ENCODE measurements around the gene SLC1A5. TPM values are rescaled to one million over a fixed set of nuclear protein-coding genes. Genes with fewer than 3 reads are reported as not detected.

SLC1A5 gene
- total RNA-seq, 1 experiment from 2014 or later: 284 TPM

DNA sequence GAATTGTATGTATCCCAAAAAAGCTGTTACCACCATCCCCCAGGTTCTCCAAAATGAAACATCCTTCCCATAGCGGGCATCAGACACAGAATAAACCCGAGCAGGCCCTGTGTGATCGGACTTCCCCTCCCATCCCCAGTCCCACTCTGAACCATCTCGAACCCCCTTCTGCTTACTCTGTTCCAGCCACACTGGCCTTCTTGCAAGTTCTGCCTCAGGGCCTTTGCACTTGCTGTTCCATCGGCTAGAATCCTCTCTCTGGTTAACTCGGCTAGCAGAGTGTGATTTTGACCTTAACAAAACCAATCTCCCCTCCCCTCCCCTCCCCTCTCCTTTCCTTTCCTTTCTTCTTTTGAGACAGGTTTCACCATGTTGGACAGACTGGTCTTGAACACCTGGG, 46.6 kb upstream of the SLC1A5 start:
- BruUV-seq (replicated peaks): no TSS peak
- Histone ChIP-seq H3K27me3 (ENCODE audit: insufficient read depth, low read length) (no peaks in the 10 kb centered on the region), H4K20me1 (ENCODE audit: insufficient read depth) (no peaks in the 10 kb centered on the region), H3K79me2 (ENCODE audit: insufficient read depth, low read length) (peaks cover 8% of the 10 kb centered on the region), H3K36me3 (ENCODE audit: control insufficient read depth in 1 of 2, insufficient read depth in 2 of 2, low read length in 2 of 2) (peaks cover 12 to 18% of the 10 kb centered on the region in 2 experiments), H3K9ac (ENCODE audit: low read length) (no peak overlapping the region), H3K9me2 (ENCODE audit: insufficient read depth) (no peaks in the 10 kb centered on the region), H3K4me3 (replicated peaks in 1 of 2; ENCODE audit: low read depth in 1 of 2, low read length in 2 of 2) (no peak overlapping the region), H2AFZ (ENCODE audit: low read depth, low read length, poor library complexity, severe bottlenecking) (no peak overlapping the region), H3K4me2 (ENCODE audit: low read length) (no peak overlapping the region), H3K27ac (ENCODE audit: low read depth, low read length) (no peak overlapping the region), H3K9me3 (ENCODE audit: control insufficient read depth in 1 of 2, insufficient read depth in 1 of 2, low read depth in 1 of 2, low read length in 2 of 2) (no peaks in the 10 kb centered on the region), H3K4me1 (ENCODE audit: control insufficient read depth in 1 of 2, insufficient read depth in 2 of 2, low read length in 2 of 2) (peaks cover 3 to 14% of the 10 kb centered on the region in 2 experiments; a peak in 3 of 4 replicates)
- ATAC-seq (no peak), DNase-seq (ENCODE audit: low read depth, low spot score) (no peak)
- RAD21 ChIA-PET (ENCODE audit: low non-redundant PET in 1 of 2, low total read pairs in 2 of 2, uncharacterized antibody in 2 of 2, unreplicated experiment in 2 of 2): interaction anchor here in 1 of 2 experiments (0.7 kb wide), 1 partner anchor 50 kb away, joined by 3 read pairs; no protein-coding TSS in a partner anchor
- POLR2A ChIA-PET: no interaction called here
- CTCF ChIA-PET: no interaction called here
- intact Hi-C loops (cut with micrococcal nuclease): loop anchor here (5.0 kb wide), 1 partner anchor 48 kb away; the partner anchor contains the start of gene SLC1A5
- TF ChIP-seq, protein P1, sequence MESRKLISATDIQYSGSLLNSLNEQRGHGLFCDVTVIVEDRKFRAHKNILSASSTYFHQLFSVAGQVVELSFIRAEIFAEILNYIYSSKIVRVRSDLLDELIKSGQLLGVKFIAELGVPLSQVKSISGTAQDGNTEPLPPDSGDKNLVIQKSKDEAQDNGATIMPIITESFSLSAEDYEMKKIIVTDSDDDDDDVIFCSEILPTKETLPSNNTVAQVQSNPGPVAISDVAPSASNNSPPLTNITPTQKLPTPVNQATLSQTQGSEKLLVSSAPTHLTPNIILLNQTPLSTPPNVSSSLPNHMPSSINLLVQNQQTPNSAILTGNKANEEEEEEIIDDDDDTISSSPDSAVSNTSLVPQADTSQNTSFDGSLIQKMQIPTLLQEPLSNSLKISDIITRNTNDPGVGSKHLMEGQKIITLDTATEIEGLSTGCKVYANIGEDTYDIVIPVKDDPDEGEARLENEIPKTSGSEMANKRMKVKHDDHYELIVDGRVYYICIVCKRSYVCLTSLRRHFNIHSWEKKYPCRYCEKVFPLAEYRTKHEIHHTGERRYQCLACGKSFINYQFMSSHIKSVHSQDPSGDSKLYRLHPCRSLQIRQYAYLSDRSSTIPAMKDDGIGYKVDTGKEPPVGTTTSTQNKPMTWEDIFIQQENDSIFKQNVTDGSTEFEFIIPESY (IDR thresholded peaks at IDR 0.05; ENCODE audit: extremely low read depth, insufficient replicate concordance, low read length): no peak
- TF ChIP-seq SP1 (IDR thresholded peaks at IDR 0.05; ENCODE audit: low read depth): no peak

GRCh38 chr19:46834121-46834520, 45.7 kb upstream of the SLC1A5 start:
- no TSS peak for BruUV-seq (replicated peaks)
- H3K9me2 ChIP-seq (ENCODE audit: insufficient read depth): no peaks in the 10 kb centered on the region
- no peaks in the 10 kb centered on the region for H3K9me3 ChIP-seq (ENCODE audit: control insufficient read depth in 1 of 2, insufficient read depth in 1 of 2, low read depth in 1 of 2, low read length in 2 of 2)
- no peak overlapping the region for H3K27ac ChIP-seq (ENCODE audit: low read depth, low read length)
- ChIA-PET RAD21 (ENCODE audit: low non-redundant PET in 1 of 2, low total read pairs in 2 of 2, uncharacterized antibody in 2 of 2, unreplicated experiment in 2 of 2) (no interaction called here), CTCF (interaction anchor here (0.7 kb wide), 1 partner anchor 80 kb away, joined by 3 read pairs; no protein-coding TSS in a partner anchor), POLR2A (no interaction called here)
- H3K36me3 ChIP-seq (ENCODE audit: control insufficient read depth in 1 of 2, insufficient read depth in 2 of 2, low read length in 2 of 2): peaks cover 8 to 10% of the 10 kb centered on the region in 2 experiments; a peak in 3 of 4 replicates
- no peak for DNase-seq (ENCODE audit: low read depth, low spot score)
- H4K20me1 ChIP-seq (ENCODE audit: insufficient read depth): no peaks in the 10 kb centered on the region
- peaks cover 8 to 23% of the 10 kb centered on the region in 2 experiments for H3K4me1 ChIP-seq (ENCODE audit: control insufficient read depth in 1 of 2, insufficient read depth in 2 of 2, low read length in 2 of 2)
- H2AFZ ChIP-seq (ENCODE audit: low read depth, low read length, poor library complexity, severe bottlenecking): no peak overlapping the region
- no peaks in the 10 kb centered on the region for H3K27me3 ChIP-seq (ENCODE audit: insufficient read depth, low read length)
- H3K79me2 ChIP-seq (ENCODE audit: insufficient read depth, low read length): no peaks in the 10 kb centered on the region
- ATAC-seq: no peak
- H3K4me2 ChIP-seq (ENCODE audit: low read length): no peak overlapping the region
- H3K4me3 ChIP-seq (replicated peaks in 1 of 2; ENCODE audit: low read depth in 1 of 2, low read length in 2 of 2): no peak overlapping the region
- TF ChIP-seq MAX (IDR thresholded peaks at IDR 0.05): no peak
- intact Hi-C loops (cut with micrococcal nuclease): loop anchor here (5.0 kb wide), 1 partner anchor 47 kb away; the partner anchor contains the start of gene SLC1A5
- H3K9ac ChIP-seq (ENCODE audit: low read length): no peak overlapping the region

Measured in HCT116 (cell line).